ENCODE results near the gene SLF1.

GRCh38 chr5:94646758-94647157 lies 28.3 kb downstream of the SLF1 start:
- TF ChIP-seq GABPA (IDR thresholded peaks at IDR 0.05; ENCODE audit: low read depth) (no peak), CTCF (IDR thresholded peaks at IDR 0.05) (no peak), RCOR1 (IDR thresholded peaks at IDR 0.05; ENCODE audit: low read length) (no peak), MXI1 (IDR thresholded peaks at IDR 0.05; ENCODE audit: low read depth, low read length) (no peak), POLR2AphosphoS5 (IDR thresholded peaks at IDR 0.05; ENCODE audit: low read depth, low read length) (no peak), TAF1 (IDR thresholded peaks at IDR 0.05; ENCODE audit: borderline replicate concordance, low read depth, low read length) (no peak), SIN3A (IDR thresholded peaks at IDR 0.05; ENCODE audit: borderline replicate concordance, low read depth, low read length) (no peak), MAX (IDR thresholded peaks at IDR 0.05; ENCODE audit: low read depth) (no peak), REST (IDR thresholded peaks at IDR 0.05; ENCODE audit: low read depth, low read length) (no peak), ZBTB33 (IDR thresholded peaks at IDR 0.05; ENCODE audit: borderline replicate concordance, low read depth) (no peak), RAD21 (IDR thresholded peaks at IDR 0.05; ENCODE audit: low read length) (no peak), CHD2 (IDR thresholded peaks at IDR 0.05; ENCODE audit: low read length, partially characterized antibody) (no peak), SMC3 (IDR thresholded peaks at IDR 0.05; ENCODE audit: low read depth, low read length) (no peak), FOSL2 (IDR thresholded peaks at IDR 0.05; ENCODE audit: borderline replicate concordance, low read depth) (no peak)

Data from SK-N-SH (cell line).